ENCODE measurements around the gene TTC4.

The TTC4 gene

DNA sequence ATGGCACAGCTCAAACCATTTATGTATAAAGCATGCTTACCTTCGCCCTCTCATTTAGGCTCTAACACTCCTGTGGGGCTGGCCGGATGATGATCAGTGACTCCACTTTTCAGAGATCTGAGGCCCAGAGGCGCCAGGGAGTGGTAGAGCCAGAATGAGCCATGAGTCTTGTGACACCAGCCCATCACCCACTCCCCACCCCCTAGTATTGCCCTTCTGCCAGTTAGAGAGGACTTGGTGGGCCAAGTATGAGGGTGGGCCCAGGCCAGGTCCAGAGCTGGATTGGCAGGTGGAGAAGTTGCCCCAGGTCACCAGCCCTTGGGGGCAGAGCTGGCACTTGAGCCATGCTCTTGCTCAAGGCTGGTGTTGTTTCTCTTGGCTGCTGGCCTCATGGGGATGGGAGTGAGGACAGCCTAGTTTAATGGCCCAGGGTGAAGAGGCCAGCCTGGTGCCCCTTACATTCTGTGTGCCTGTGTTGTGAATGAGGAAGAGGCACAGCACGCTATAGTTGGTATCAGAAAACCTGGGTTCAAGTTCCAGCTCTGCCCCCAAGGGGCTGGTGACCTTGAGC, 30.2 kb upstream of the TTC4 start:
- no peak overlapping the region for H3K4me3 ChIP-seq (ENCODE audit: low read depth, low read length)
- H3K36me3 ChIP-seq (ENCODE audit: control insufficient read depth, insufficient read depth, low read length): no peaks in the 10 kb centered on the region
- H3K27me3 ChIP-seq (ENCODE audit: control insufficient read depth, insufficient read depth, low read length): no peaks in the 10 kb centered on the region
- no peaks in the 10 kb centered on the region for H3K4me1 ChIP-seq (ENCODE audit: control insufficient read depth, insufficient read depth, low read length)
- H3K27ac ChIP-seq (ENCODE audit: low read depth, low read length): no peak overlapping the region
- H3K9ac ChIP-seq (ENCODE audit: low read depth, low read length): no peak overlapping the region
- H3K9me3 ChIP-seq (ENCODE audit: control insufficient read depth, insufficient read depth, low read length): no peaks in the 10 kb centered on the region

DNA sequence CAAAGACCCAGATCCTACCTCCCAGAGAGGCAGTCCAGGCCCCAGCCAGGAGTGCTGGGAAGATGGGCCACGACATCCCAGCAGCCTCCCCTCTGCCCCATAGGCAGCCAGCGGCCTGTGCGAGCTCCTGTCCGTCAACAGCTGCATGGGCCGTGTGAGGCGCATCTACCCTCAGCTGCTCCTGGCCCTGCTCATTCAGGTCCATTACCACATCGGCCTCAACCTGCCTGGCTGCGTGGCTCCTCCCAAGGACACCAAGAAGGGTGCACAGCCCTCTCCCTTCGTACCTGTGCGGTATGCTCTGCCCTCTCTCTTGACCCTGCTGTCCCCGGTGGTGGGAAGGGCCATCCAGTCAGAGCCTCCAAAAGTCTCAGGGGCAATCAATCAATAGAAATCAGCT, 29.5 kb upstream of the TTC4 start:
- Histone ChIP-seq H3K9me3 (ENCODE audit: control insufficient read depth, insufficient read depth, low read length) (no peaks in the 10 kb centered on the region), H3K9ac (ENCODE audit: low read depth, low read length) (no peak overlapping the region), H3K4me3 (ENCODE audit: low read depth, low read length) (no peak overlapping the region), H3K27ac (ENCODE audit: low read depth, low read length) (no peak overlapping the region), H3K36me3 (ENCODE audit: control insufficient read depth, insufficient read depth, low read length) (no peaks in the 10 kb centered on the region), H3K4me1 (ENCODE audit: control insufficient read depth, insufficient read depth, low read length) (no peaks in the 10 kb centered on the region), H3K27me3 (ENCODE audit: control insufficient read depth, insufficient read depth, low read length) (no peaks in the 10 kb centered on the region)

DNA sequence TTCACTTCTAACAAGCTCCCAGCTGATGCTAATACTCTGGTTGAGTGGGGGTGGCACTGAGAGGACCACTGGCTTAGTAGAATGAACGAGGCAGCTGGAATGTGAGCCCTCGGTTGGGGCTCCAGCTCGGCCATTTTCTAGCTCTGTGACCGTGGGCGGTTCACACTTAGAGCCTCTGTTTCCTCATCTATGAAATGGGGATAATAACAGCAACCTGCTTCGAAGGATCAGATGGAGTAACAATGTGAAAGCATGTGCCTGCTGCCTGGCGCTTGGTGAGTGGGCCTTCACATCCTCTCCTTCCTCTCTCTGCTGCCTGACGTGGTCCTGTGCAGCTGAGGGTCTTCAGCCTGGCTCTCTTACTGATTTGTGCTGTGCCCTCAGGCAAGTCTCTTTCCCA, 20.9 kb upstream of the TTC4 start:
- no peaks in the 10 kb centered on the region for H3K36me3 ChIP-seq (ENCODE audit: control insufficient read depth, insufficient read depth, low read length)
- no peaks in the 10 kb centered on the region for H3K4me1 ChIP-seq (ENCODE audit: control insufficient read depth, insufficient read depth, low read length)
- H3K9me3 ChIP-seq (ENCODE audit: control insufficient read depth, insufficient read depth, low read length): no peaks in the 10 kb centered on the region
- no peaks in the 10 kb centered on the region for H3K27me3 ChIP-seq (ENCODE audit: control insufficient read depth, insufficient read depth, low read length)
- H3K4me3 ChIP-seq (ENCODE audit: low read depth, low read length): no peak overlapping the region
- H3K27ac ChIP-seq (ENCODE audit: low read depth, low read length): no peak overlapping the region
- H3K9ac ChIP-seq (ENCODE audit: low read depth, low read length): no peak overlapping the region

DNA sequence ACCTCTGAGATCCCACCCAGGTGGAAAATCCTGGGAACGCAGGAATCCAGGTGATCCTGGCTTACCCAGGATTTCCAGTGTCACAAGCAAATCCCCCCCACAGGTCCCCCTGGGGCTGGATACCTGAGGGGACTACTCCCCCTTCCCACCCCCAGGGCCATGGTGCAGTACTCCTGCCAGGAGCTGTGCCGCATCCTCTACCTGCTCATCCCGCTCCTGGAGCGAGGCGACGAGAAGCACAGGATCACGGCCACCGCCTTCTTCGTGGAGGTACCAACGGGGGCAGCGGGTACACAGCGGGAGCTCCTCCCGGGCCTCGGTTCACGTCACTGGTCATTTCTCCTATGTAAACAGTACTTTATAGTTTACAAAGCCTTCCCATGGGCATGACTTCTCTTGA, 20.4 kb upstream of the TTC4 start:
- Histone ChIP-seq H3K27ac (ENCODE audit: low read depth, low read length) (no peak overlapping the region), H3K4me1 (ENCODE audit: control insufficient read depth, insufficient read depth, low read length) (no peaks in the 10 kb centered on the region), H3K9ac (ENCODE audit: low read depth, low read length) (no peak overlapping the region), H3K27me3 (ENCODE audit: control insufficient read depth, insufficient read depth, low read length) (no peaks in the 10 kb centered on the region), H3K9me3 (ENCODE audit: control insufficient read depth, insufficient read depth, low read length) (no peaks in the 10 kb centered on the region), H3K36me3 (ENCODE audit: control insufficient read depth, insufficient read depth, low read length) (no peaks in the 10 kb centered on the region), H3K4me3 (ENCODE audit: low read depth, low read length) (no peak overlapping the region)

DNA sequence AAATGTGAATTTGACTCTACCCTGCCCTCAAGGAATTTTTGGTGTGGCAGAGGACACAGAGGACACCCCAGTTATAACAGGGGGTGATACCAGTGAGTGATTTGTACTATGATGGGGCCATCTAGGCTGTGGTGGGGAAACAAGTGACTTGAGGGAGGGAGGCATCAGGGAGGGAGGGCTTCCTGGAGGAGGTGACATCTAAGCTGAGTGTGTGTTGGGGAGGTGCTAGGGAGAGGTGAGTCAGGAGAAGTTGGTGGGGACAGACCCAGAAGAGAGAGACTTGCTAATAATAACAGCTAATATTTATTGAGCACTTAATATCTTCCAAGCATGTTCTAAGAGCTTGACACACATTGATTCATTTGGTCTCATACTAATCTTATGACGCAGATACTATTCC, 19.9 kb upstream of the TTC4 start:
- no peak overlapping the region for H3K27ac ChIP-seq (ENCODE audit: low read depth, low read length)
- no peaks in the 10 kb centered on the region for H3K27me3 ChIP-seq (ENCODE audit: control insufficient read depth, insufficient read depth, low read length)
- H3K9me3 ChIP-seq (ENCODE audit: control insufficient read depth, insufficient read depth, low read length): no peaks in the 10 kb centered on the region
- H3K36me3 ChIP-seq (ENCODE audit: control insufficient read depth, insufficient read depth, low read length): no peaks in the 10 kb centered on the region
- no peak overlapping the region for H3K9ac ChIP-seq (ENCODE audit: low read depth, low read length)
- H3K4me1 ChIP-seq (ENCODE audit: control insufficient read depth, insufficient read depth, low read length): no peaks in the 10 kb centered on the region
- no peak overlapping the region for H3K4me3 ChIP-seq (ENCODE audit: low read depth, low read length)

DNA sequence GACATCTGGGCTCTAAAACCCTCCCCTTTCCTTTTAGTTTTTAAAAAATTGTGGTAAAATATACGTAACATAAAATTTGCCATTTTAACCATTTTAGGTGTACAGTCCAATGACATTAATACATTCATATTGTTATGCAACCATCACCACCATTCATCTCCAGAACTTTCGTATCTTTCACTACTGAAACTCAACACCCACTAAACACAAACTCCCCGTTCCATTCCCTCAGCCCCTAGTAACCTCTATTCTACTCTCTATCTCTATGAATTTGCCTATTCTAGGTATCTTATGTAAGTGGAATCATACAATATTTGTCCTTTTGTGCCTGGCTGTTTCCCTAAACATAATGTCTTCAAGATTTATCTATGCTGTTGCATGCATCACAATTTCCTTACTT, 19.4 kb upstream of the TTC4 start:
- Histone ChIP-seq H3K36me3 (ENCODE audit: control insufficient read depth, insufficient read depth, low read length) (no peaks in the 10 kb centered on the region), H3K9ac (ENCODE audit: low read depth, low read length) (no peak overlapping the region), H3K27ac (ENCODE audit: low read depth, low read length) (no peak overlapping the region), H3K27me3 (ENCODE audit: control insufficient read depth, insufficient read depth, low read length) (no peaks in the 10 kb centered on the region), H3K4me3 (ENCODE audit: low read depth, low read length) (no peak overlapping the region), H3K9me3 (ENCODE audit: control insufficient read depth, insufficient read depth, low read length) (no peaks in the 10 kb centered on the region), H3K4me1 (ENCODE audit: control insufficient read depth, insufficient read depth, low read length) (no peaks in the 10 kb centered on the region)

DNA sequence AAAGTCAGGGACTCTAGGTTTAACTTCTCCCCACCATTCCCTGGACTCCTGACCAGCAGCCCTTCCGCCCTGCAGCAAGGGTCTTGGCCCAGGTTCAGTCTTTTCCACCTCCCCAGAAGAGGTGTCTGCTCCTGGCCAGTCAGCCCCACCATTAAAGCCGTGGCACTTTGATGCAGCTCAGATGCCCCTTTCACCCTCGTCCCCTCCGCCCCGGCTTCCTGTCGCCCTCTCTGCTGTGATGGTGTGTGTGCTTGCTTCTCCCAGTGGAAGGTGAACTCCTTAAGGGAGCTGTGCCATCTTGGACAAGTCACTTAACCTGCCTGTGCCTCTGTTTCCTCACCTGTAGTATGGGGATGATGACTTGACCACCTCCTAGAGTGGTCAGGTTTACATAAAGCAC, 17.8 kb upstream of the TTC4 start:
- no peaks in the 10 kb centered on the region for H3K9me3 ChIP-seq (ENCODE audit: control insufficient read depth, insufficient read depth, low read length)
- no peak overlapping the region for H3K4me3 ChIP-seq (ENCODE audit: low read depth, low read length)
- H3K4me1 ChIP-seq (ENCODE audit: control insufficient read depth, insufficient read depth, low read length): no peaks in the 10 kb centered on the region
- no peaks in the 10 kb centered on the region for H3K36me3 ChIP-seq (ENCODE audit: control insufficient read depth, insufficient read depth, low read length)
- no peak overlapping the region for H3K9ac ChIP-seq (ENCODE audit: low read depth, low read length)
- H3K27ac ChIP-seq (ENCODE audit: low read depth, low read length): no peak overlapping the region
- no peaks in the 10 kb centered on the region for H3K27me3 ChIP-seq (ENCODE audit: control insufficient read depth, insufficient read depth, low read length)

DNA sequence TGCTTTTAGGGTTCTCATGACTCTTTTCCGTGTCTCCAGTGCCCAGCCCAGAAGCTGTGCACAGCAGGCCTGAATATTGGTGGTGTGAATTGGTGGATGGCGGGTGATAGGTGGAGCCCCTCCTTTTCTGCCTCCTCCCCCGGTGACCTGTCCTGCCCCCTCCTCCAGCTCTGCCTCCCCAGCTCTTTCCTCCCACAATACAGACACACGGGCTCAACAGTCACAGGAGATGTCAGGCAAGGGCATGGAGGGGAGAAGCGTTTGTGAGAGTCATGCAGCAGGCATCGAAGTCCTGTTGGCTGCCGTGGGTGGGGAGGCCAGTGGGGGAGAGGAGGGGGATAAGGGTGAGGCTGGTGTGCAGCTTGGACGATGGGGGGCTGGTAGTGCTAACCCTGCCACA, 17.3 kb upstream of the TTC4 start:
- no peak overlapping the region for H3K27ac ChIP-seq (ENCODE audit: low read depth, low read length)
- H3K9me3 ChIP-seq (ENCODE audit: control insufficient read depth, insufficient read depth, low read length): no peaks in the 10 kb centered on the region
- H3K4me3 ChIP-seq (ENCODE audit: low read depth, low read length): no peak overlapping the region
- no peak overlapping the region for H3K9ac ChIP-seq (ENCODE audit: low read depth, low read length)
- H3K27me3 ChIP-seq (ENCODE audit: control insufficient read depth, insufficient read depth, low read length): no peaks in the 10 kb centered on the region
- no peaks in the 10 kb centered on the region for H3K36me3 ChIP-seq (ENCODE audit: control insufficient read depth, insufficient read depth, low read length)
- no peaks in the 10 kb centered on the region for H3K4me1 ChIP-seq (ENCODE audit: control insufficient read depth, insufficient read depth, low read length)

DNA sequence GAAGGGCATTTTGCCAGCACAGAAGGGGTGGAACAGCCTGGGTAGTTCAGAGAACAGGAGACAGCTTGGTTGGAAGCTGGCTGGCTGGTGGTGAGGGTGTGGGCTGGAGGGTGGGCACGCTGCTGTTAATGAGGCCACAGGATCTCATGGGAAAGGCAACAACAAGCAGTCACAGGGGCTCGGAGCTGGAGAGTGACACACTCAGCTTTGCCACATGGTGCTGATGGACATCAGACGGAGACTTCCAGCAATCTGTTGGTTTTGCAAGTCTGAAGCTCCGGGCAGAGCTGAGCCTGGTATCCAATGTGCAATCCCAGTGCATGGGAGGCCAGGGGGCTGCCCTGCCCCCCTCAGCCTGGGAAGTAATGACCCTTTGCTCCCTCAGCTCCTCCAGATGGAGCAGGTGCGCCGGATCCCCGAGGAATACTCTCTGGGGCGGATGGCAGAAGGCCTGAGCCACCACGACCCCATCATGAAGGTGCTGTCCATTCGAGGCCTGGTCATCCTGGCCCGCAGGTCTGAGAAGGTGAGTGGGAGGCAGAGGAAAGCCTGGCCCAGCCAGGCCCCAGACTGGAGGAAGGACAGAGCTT, 15.6 kb upstream of the TTC4 start:
- Histone ChIP-seq H3K27ac (ENCODE audit: low read depth, low read length) (no peak overlapping the region), H3K4me3 (ENCODE audit: low read depth, low read length) (no peak overlapping the region), H3K9ac (ENCODE audit: low read depth, low read length) (no peak overlapping the region), H3K27me3 (ENCODE audit: control insufficient read depth, insufficient read depth, low read length) (no peaks in the 10 kb centered on the region), H3K9me3 (ENCODE audit: control insufficient read depth, insufficient read depth, low read length) (no peaks in the 10 kb centered on the region), H3K36me3 (ENCODE audit: control insufficient read depth, insufficient read depth, low read length) (no peaks in the 10 kb centered on the region), H3K4me1 (ENCODE audit: control insufficient read depth, insufficient read depth, low read length) (no peaks in the 10 kb centered on the region)

DNA sequence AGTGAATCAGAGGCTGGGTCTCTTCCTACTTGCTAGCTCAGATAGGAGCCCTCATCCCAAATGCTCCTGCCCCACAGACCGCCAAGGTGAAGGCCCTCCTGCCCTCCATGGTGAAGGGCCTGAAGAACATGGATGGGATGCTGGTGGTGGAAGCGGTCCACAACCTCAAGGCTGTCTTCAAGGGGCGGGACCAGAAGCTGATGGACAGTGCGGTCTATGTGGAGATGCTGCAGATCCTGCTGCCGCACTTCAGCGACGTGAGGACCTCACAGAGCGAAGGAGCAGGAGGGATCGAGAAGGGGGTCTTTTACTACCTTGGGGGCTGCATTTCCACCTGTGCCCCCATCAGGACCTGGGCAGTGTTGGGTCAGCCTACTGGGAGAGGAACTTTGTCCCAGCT, 14.6 kb upstream of the TTC4 start:
- Histone ChIP-seq H3K4me1 (ENCODE audit: control insufficient read depth, insufficient read depth, low read length) (no peaks in the 10 kb centered on the region), H3K4me3 (ENCODE audit: low read depth, low read length) (no peak overlapping the region), H3K27ac (ENCODE audit: low read depth, low read length) (no peak overlapping the region), H3K9me3 (ENCODE audit: control insufficient read depth, insufficient read depth, low read length) (no peaks in the 10 kb centered on the region), H3K36me3 (ENCODE audit: control insufficient read depth, insufficient read depth, low read length) (no peaks in the 10 kb centered on the region), H3K9ac (ENCODE audit: low read depth, low read length) (no peak overlapping the region), H3K27me3 (ENCODE audit: control insufficient read depth, insufficient read depth, low read length) (no peaks in the 10 kb centered on the region)

DNA sequence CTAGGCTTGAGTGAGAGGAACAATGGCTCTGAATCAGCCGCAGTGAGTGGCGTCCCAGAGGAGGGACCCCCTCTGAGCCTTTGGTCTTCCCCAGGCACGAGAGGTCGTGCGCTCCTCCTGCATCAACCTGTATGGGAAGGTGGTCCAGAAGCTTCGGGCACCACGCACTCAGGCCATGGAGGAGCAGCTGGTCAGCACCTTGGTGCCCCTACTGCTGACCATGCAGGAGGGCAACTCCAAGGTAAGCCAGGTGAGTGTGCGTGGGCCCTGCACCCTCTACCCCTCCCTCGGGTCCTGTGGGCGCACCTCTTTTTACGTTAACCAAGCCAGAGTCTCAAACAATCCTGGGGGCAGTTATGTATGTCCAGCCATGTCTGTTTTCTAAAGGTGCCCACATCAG, 13.7 kb upstream of the TTC4 start:
- Histone ChIP-seq H3K27ac (ENCODE audit: low read depth, low read length) (no peak overlapping the region), H3K9me3 (ENCODE audit: control insufficient read depth, insufficient read depth, low read length) (no peaks in the 10 kb centered on the region), H3K9ac (ENCODE audit: low read depth, low read length) (no peak overlapping the region), H3K36me3 (ENCODE audit: control insufficient read depth, insufficient read depth, low read length) (no peaks in the 10 kb centered on the region), H3K4me3 (ENCODE audit: low read depth, low read length) (no peak overlapping the region), H3K27me3 (ENCODE audit: control insufficient read depth, insufficient read depth, low read length) (no peaks in the 10 kb centered on the region), H3K4me1 (ENCODE audit: control insufficient read depth, insufficient read depth, low read length) (no peaks in the 10 kb centered on the region)

DNA sequence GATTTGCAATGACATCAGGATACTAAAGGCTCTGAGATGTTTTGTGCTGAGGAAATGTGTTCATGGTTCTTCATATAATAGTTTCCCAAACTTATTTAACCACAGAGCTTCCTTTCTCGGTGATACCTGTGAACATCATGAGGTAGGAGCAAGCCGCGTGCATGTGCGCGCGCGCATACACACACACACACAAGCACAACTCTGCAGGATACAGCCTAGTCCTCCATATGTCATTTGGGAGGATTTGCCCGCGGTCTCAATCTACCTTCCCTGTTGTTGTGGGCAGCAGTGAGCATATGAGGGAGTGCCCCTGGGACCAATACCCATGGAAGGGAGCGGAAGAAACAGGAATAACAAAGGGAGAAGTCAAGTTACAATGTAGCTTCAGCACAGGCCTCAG, 12.2 kb upstream of the TTC4 start:
- Histone ChIP-seq H3K36me3 (ENCODE audit: control insufficient read depth, insufficient read depth, low read length) (no peaks in the 10 kb centered on the region), H3K9me3 (ENCODE audit: control insufficient read depth, insufficient read depth, low read length) (no peaks in the 10 kb centered on the region), H3K4me3 (ENCODE audit: low read depth, low read length) (no peak overlapping the region), H3K9ac (ENCODE audit: low read depth, low read length) (no peak overlapping the region), H3K27ac (ENCODE audit: low read depth, low read length) (no peak overlapping the region), H3K4me1 (ENCODE audit: control insufficient read depth, insufficient read depth, low read length) (no peaks in the 10 kb centered on the region), H3K27me3 (ENCODE audit: control insufficient read depth, insufficient read depth, low read length) (no peaks in the 10 kb centered on the region; the same call in 1 of the 2 replicates)

Data from HUES48 (cell line).